GM18867 (cell line): Measurements from ENCODE around the gene IPMK.
"Not testable (repeated sequence)": the region's sequence is repeated elsewhere in the genome, so short reads cannot be mapped to it uniquely, and the experiment has no call there.

ENCODE experiments used
- ATAC-seq: cut with Tn5 transposase; IDR thresholded peaks from one replicate; pipeline ENCODE4 v1.9.1; 2021; ENCODE audit warnings: mild to moderate bottlenecking, moderate library complexity; ENCODE audit not compliant: unreplicated experiment

The IPMK gene

DNA sequence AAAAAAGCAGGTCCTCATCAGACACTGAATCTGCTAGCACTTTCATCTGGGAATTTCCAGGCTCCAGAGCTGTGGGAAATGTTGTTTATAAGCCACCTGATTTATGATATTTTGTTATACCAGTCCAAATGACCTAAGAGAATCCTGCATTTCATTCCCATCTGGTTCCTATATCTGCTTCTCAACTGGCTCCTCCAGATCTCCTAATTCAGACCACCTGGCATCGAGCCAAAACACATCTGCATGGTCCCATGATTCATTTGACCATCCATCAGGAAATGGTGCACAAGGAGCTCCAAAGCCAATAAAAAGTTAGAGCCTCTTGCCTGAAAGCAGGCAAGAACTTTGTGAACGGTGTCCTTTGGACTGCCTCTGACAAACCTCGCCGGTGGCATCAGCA is 108.9 kb downstream of the IPMK start:
- ATAC-seq: no peak

DNA sequence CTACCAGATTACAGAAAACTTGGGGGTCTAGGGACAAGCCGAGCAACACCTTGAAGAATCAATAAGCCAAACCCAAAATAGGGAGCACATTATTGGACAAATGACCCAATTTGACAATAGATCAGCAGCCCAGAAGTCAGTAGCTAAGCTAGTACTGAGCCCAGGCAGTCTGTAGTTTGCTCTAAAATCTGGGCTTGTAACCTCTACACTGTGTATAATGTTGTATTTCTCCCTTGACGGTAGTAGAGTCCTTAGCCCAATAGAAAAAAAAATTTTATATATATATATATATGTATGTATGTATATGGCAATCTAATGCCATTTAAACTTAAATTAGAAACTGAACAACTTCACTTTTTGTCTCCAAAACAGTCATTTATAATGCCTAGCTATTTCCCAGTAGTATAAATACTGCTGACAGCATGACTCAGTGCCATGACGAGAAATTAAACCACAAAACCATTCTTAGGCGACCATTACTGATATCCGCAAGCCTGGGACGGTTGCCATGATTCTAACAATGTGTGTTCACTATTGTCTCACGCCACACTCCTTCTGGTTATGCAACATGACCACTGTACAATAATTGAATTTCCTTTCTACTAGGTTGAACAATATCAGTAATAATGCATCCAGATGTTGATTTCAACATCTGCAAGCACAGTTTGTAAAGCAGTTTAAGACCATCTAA is 110.5 kb downstream of the IPMK start:
- ATAC-seq: no peak

GRCh38 chr10:58155941-58156340 is 111.8 kb downstream of the IPMK start:
- ATAC-seq: not testable (repeated sequence)

DNA sequence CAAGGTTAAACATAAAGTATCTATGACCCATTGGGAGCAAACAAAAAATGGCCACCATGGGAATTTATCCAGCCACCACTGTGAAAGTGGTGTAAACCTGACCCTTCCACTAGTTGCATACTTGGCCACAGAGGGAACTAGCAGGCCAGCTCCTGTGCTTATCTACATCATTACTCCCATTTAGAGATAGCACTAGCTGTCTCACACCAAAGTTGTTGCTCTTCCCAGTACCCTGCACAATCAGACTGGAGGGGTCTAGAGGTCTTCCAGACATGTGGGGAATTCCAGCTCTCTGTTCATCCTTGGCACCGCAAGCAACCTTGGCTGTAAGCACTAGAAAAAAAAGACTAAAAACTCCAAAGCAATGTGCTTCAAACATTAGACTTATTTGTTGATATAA is 113.9 kb downstream of the IPMK start:
- no peak for ATAC-seq

GRCh38 chr10:58152673-58153263 is 114.9 kb downstream of the IPMK start:
- peak; percentile 80 for ATAC-seq

- no peak for ATAC-seq
Measured at GRCh38 chr10:58150290-58150689, 117.4 kb downstream of the IPMK start.

DNA sequence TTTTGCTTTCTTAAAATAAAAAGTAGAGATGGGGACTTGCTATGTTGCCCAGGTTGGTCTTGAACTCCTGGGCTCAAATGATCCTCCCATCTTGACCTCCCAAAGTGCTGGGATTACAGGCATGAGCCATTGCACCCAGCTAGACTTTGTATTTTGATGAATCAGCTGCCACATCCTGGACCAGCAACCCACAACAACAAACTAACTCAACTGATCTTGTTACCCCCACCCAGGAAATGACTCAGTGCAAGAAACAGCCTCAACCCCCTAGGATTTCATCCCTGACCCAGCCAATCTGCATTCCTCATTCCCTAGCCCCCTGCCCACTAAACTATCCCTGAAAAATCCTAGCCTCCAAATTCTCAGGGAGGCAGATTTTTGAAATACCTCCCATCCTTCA is 123.8 kb downstream of the IPMK start:
- ATAC-seq: no peak
